ENCODE measurements around the gene PARVB. TPM values are rescaled to one million over a fixed set of nuclear protein-coding genes. Genes with fewer than 3 reads are reported as not detected.
"Not testable (repeated sequence)": the region's sequence is repeated elsewhere in the genome, so short reads cannot be mapped to it uniquely, and the experiment has no call there.

The PARVB gene
- total RNA-seq, 4 donors from 2014 or later = 27.7 to 88.5 (median 41.7) TPM

- no peaks in the 10 kb centered on the region for H3K27me3 ChIP-seq
- no peaks in the 10 kb centered on the region for H3K9me3 ChIP-seq
- H3K27ac ChIP-seq = no peak overlapping the region
- intact Hi-C loops (cut with DNase I; ENCODE audit: low total_unique reads) = no loop called here
- DNase-seq = no peak
- H3K4me3 ChIP-seq = no peak overlapping the region
- H3K4me1 ChIP-seq = no peaks in the 10 kb centered on the region
- no peak for TF ChIP-seq CTCF (IDR thresholded peaks at IDR 0.05)
- no peak for TF ChIP-seq POLR2A (IDR thresholded peaks at IDR 0.05)
- H3K36me3 ChIP-seq = no peaks in the 10 kb centered on the region
Measured at GRCh38 chr22:44051961-44052360, 27.9 kb downstream of the PARVB start.

GRCh38 chr22:44055805-44056204 lies 31.7 kb downstream of the PARVB start:
- Histone ChIP-seq H3K9me3 (no peaks in the 10 kb centered on the region), H3K36me3 (no peaks in the 10 kb centered on the region), H3K4me3 (no peak overlapping the region), H3K27ac (no peak overlapping the region), H3K4me1 (peaks cover 0 to 4% of the 10 kb centered on the region in 2 donors), H3K27me3 (no peaks in the 10 kb centered on the region)
- intact Hi-C loops (cut with DNase I; ENCODE audit: low total_unique reads) = no loop called here
- no peak for TF ChIP-seq POLR2A (IDR thresholded peaks at IDR 0.05)
- TF ChIP-seq CTCF (IDR thresholded peaks at IDR 0.05) = no peak
- DNase-seq = no peak

GRCh38 chr22:44056649-44057048 lies 32.5 kb downstream of the PARVB start:
- H3K4me3 ChIP-seq; H3K27me3 ChIP-seq; DNase-seq; intact Hi-C loops (cut with DNase I; ENCODE audit: low total_unique reads); H3K4me1 ChIP-seq; H3K36me3 ChIP-seq; H3K9me3 ChIP-seq: not testable (repeated sequence)
- H3K27ac ChIP-seq = peak overlapping the region; percentile 72 to 87

GRCh38 chr22:44057401-44057987 lies 33.4 kb downstream of the PARVB start:
- intact Hi-C loops (cut with DNase I; ENCODE audit: low total_unique reads) = no loop called here
- Histone ChIP-seq H3K4me3 (no peak overlapping the region), H3K4me1 (peaks cover 0 to 4% of the 10 kb centered on the region in 2 donors), H3K27ac (peak overlapping the region; percentile 72 to 87), H3K36me3 (no peaks in the 10 kb centered on the region), H3K27me3 (no peaks in the 10 kb centered on the region), H3K9me3 (no peaks in the 10 kb centered on the region)
- DNase-seq = peak; percentile 69 to 83
- no peak for TF ChIP-seq CTCF (IDR thresholded peaks at IDR 0.05)
- no peak for TF ChIP-seq POLR2A (IDR thresholded peaks at IDR 0.05)

GRCh38 chr22:44063462-44064371 lies 39.6 kb downstream of the PARVB start:
- no peak overlapping the region for H3K27ac ChIP-seq
- TF ChIP-seq CTCF (IDR thresholded peaks at IDR 0.05) = no peak
- TF ChIP-seq POLR2A (IDR thresholded peaks at IDR 0.05) = no peak
- no peaks in the 10 kb centered on the region for H3K36me3 ChIP-seq
- no peaks in the 10 kb centered on the region for H3K9me3 ChIP-seq
- intact Hi-C loops (cut with DNase I; ENCODE audit: low total_unique reads) = loop anchor here (10.0 kb wide), 1 partner anchor 69 kb away; no protein-coding TSS in a partner anchor
- no peaks in the 10 kb centered on the region for H3K27me3 ChIP-seq
- no peak overlapping the region for H3K4me3 ChIP-seq
- no peak for DNase-seq
- peaks cover 0 to 5% of the 10 kb centered on the region in 2 donors for H3K4me1 ChIP-seq

All from uterus (tissue), 4 donors.